Fibroblast of peridontal ligament (primary cell): ENCODE results near the gene NKAIN2.
"Not testable (repeated sequence)": the region's sequence is repeated elsewhere in the genome, so short reads cannot be mapped to it uniquely, and the experiment has no call there.

Experiments used
- DNase-seq: peaks from one replicate; pipeline ENCODE4 v3.0.0-alpha.2; 2010; ENCODE audit errors: extremely low read depth

NKAIN2 gene

DNA sequence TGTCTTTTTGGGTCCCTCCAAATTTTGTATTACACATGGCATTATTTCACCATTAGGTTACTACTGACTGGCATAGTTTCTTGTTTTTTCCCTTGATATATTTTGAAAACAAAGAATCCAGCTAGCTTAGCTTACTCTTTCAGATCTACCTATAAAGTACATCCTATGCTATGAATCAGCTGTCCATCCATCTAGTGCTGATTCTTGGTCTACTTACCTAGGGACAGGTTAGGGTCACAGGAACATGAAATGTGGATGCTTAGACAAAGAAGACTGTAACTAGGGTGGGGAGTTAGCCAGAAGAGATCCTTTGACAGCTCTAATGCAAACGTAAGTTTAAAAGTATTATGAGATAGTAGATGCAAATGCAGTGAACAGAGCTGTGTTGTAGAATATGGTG is 91.7 kb downstream of the NKAIN2 start:
- no peak for DNase-seq

DNA sequence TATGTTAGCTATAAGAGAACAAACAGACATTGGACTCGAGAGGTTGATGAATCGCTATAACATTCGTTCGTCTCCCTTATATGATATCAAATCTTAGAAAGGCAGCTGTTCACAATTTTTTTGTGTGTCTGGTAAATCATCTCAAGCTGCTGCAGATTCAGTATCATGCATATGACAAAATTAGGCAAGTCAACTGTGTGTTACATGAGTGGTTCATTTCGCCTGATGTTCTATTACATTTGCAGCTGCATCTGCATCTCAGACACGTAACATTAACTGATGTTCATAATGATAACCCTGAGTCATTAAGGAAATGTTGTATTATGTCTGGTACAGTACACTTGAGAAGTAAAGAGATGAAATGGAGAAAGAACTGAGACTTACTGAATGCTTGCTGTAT is 92.1 kb downstream of the NKAIN2 start:
- DNase-seq = no peak

DNA sequence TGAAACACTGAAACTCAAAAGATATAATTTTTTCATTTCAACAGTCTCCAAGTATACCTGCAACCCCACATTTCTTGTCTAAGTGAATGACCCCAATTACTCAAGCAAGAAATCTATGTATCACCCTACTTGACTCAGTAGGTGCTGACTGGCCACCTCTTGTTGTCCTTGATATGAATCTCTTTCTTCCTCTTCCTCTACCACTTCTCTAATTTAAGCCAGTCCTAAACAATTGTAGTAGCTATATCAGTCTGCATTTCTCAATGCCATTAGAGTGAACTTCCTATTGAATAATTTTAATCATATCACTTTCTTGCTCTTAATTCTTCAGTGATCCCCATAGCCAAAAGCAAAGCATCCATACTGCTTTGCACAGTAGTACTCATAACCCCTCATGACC is 93.2 kb downstream of the NKAIN2 start:
- no peak for DNase-seq

- DNase-seq = no peak
Observed at GRCh38 chr6:123897965-123898364, 94.3 kb downstream of the NKAIN2 start.

DNA sequence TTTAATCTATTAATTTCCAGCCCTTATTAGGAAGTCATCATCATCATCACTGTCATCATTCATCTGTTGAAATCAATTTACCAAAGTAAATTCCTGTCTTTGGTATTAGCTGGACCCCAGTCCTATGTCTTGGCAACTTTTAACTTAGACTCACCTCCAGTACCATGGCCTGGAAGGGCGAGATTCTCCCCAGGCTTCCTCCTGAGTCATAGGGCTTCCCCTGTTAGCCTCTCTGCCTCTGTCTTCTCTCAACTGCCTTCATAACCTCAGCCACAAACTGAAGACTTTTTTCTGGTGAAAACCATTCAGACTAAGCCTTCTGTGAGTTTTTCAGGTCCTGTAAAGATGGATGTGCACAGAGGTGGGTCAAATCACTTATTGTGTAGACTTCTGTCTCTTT is 95.0 kb downstream of the NKAIN2 start:
- no peak for DNase-seq

- DNase-seq = no peak
Observed at GRCh38 chr6:123899745-123900144, 96.1 kb downstream of the NKAIN2 start.

GRCh38 chr6:123901436-123901835 is 97.8 kb downstream of the NKAIN2 start:
- no peak for DNase-seq

- no peak for DNase-seq
Observed at GRCh38 chr6:123902738-123903313, 99.2 kb downstream of the NKAIN2 start.

DNA sequence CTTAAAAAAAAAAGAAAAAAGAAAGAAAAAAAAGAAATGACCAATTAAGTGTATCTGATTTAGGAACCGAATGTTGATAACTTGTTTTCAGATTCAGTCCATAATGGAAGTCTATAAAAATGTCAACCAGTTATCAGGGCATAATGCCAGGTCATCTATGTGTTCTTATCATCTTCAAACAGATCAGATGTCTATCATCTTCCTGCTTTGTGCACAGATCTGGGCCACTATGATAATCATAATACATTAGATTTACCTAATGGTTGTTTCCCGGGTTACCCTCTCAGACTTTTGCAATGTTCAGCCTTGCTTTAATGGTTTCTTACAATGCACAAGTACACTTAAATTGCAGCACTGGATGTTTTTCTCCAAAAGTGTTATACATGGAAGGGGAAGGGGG is 100.6 kb downstream of the NKAIN2 start:
- DNase-seq = no peak

GRCh38 chr6:123908797-123909196 is 105.1 kb downstream of the NKAIN2 start:
- no peak for DNase-seq

GRCh38 chr6:123909989-123910388 is 106.3 kb downstream of the NKAIN2 start:
- DNase-seq = no peak

- DNase-seq = peak; percentile 18
Observed at GRCh38 chr6:123913863-123914262, 110.2 kb downstream of the NKAIN2 start.

- DNase-seq = not testable (repeated sequence)
Observed at GRCh38 chr6:123923379-123923778, 119.7 kb downstream of the NKAIN2 start.

GRCh38 chr6:123925350-123925749 is 121.7 kb downstream of the NKAIN2 start:
- DNase-seq = peak; percentile 7

GRCh38 chr6:123925842-123926399 is 122.3 kb downstream of the NKAIN2 start:
- DNase-seq = no peak

DNA sequence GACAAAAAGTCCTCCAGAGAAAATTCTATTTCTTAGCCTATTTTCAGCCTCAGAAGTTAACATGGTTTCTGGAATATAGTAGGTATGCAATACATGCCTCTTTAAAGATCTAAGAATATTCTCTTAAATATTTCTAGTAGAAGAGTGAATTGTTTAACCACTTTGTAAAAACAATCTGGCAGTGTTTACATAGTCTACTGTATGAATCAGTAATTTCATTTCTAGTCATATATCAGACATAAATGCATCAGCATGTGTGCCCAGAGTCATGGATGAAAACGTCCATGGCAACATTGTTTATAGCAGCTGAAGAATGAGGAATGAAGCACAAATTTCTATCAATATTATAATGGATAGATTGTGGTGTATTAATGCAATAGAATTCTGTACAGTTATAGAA is 124.9 kb downstream of the NKAIN2 start:
- peak; percentile 26 for DNase-seq

DNA sequence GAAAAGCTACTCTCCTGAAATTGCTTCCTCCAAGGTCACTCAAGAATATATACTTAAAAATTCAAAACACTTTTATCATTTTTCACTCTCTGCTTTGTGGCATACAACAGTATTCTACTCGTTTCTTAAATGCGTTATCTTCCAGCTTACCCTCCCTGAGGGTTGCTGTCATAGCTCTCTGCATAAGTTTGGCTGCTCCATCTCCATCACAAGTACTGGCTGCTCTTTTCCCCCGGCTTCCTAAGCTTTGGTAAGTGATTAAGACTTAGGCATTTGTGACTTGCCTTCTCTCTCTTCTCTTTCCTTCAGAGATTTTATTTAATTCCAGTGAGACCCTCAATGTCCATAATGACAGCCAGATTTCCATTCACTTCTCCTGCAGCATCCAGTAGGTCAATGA is 128.3 kb downstream of the NKAIN2 start:
- no peak for DNase-seq

DNA sequence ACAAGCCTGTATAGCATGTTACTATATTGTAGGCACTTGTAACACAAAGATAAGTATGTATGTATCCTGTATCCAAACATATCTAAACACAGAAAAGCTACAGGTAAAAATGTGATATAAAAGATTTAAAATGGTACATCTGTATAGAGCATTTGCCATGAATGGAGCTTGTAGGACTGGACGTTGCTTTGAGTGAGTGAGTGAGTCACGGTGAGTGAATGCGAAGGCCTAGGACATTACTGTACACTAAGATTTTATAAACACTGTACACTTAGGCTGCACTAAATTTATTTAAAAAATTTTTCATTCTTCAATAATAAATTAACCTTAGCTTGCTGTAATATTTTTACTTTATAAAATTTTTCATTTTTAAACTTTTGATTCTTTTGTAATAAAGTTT is 136.9 kb downstream of the NKAIN2 start:
- DNase-seq = no peak

DNA sequence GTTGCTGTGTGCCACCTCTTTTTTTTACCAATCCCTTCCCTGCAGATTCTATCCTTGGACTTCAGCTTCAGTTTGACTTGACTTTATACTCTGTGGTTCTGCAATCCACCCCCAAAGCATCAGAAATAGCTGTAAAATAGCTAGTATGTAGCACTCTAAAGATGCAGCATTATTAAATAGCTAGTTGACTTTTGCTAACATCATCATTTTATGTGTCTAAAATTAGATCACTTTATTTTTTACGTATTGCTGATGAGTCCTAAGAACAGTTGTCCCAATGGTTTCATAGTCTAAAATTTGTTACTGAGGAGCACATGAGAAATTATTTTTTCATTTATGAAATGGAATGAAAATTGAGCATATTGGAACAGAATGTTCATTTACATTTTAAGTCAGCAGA is 138.2 kb downstream of the NKAIN2 start:
- DNase-seq = no peak

DNA sequence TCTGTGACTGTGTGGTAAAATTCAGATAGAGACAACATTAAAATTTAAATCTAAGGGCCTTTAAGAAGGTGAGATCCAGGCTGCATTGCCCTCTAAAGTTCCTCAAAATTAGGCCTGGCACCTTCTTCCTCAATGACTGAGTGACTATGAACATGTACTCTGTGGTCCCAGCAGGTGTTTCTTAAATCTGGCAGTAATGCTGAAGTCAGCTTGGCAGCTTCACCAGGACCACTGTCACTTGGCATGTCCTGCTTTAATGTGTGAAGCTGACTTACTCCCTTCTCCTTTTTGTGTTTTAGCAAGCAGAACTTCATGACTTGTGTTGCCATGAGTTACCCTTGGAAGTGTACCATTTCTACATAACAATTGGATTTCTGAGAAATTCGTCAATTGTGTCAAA is 141.7 kb downstream of the NKAIN2 start:
- DNase-seq = no peak

- no peak for DNase-seq
Observed at GRCh38 chr6:123953920-123954319, 150.3 kb downstream of the NKAIN2 start.

DNA sequence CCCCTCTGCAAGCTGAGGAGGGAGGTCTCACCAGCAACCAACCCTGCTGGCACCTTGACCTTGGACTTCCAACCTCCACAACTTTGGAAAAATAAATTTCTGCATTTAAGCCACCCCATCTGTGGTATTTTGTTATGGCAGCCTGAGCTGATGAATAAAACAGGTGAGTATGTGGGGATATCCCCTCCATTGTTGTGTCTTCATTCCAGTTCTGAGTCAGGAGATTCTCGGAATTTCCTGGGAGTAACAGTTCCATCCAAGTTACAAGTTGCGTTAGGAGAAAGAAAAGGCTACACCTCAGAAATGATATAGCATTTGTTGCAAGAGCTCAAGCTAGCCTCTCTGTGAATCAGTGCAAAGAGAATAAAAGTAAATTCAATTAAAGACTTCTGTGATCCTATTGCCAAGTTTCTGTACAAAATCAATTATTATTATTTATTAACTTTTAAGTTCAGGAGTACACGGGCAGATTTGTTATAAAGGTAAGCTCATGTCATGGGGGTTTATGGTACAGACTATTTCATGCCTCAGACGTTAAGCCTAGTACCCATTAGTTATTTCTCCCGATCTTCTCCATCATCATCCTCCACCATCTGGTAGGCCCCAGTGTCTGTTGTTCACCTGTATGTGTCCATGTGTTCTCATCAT is 153.0 kb downstream of the NKAIN2 start:
- DNase-seq = no peak

DNA sequence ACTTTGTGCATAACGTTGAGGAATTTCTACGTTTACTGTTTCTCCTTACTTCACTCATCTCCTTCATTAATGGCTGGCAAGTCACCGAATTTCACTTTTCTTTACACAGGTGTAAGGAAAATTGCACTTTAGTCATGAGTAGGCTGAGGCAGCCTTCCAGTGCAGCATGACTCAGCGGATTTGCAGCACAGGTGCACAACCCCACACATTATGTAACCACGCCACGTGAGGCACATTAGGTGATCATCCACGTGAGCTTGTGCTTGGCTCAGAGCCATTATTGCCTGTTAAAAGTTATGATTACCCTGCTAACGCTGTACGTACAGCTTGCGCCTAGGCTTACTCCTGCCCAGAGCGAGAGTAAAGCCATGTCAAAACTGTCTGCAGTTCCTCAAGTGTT is 158.8 kb downstream of the NKAIN2 start:
- no peak for DNase-seq

GRCh38 chr6:123965894-123966293 is 162.2 kb downstream of the NKAIN2 start:
- peak; percentile 1 for DNase-seq
